MCF 10A (cell line): ENCODE measurements around the gene SDC1. TPM values are rescaled to one million over a fixed set of nuclear protein-coding genes. Genes with fewer than 3 reads are reported as not detected.
"Not testable (repeated sequence)": the region's sequence is repeated elsewhere in the genome, so short reads cannot be mapped to it uniquely, and the experiment has no call there.

ENCODE experiments used
- BruUV-seq: library from RNA; stranded (reverse); fragments of 400-500 nt; replicated peaks from 2 replicates; lab custom pipeline; 2021; lab: Mats Ljungman, UMichigan
- CTCF ChIA-PET: fragments of 300-600 bp; sonication (Branson Sonifier 250); formaldehyde crosslinking; extraction: SDS; loops from one replicate; lab custom pipeline; 2021; ENCODE audit warnings: antibody characterized with exemption, inconsistent platforms; lab: Yijun Ruan, JAX
- POLR2A ChIA-PET: fragments of 300-600, 350-650 bp; sonication (Branson Sonifier 250); formaldehyde crosslinking; extraction: SDS; loops from one replicate; lab custom pipeline; 2020; ENCODE audit warnings: antibody characterized with exemption, inconsistent platforms; lab: Yijun Ruan, JAX
- DNase-seq: peaks from one replicate; pipeline ENCODE4 v3.0.0-alpha.2; 2018; ENCODE audit not compliant: unreplicated experiment
- H3K27ac Mint-ChIP-seq: one replicate; pipeline ENCODE4 v1.8.0; 2022; ENCODE audit warnings: mild to moderate bottlenecking, low read depth, mixed read lengths; ENCODE audit not compliant: unreplicated experiment
- H3K27me3 Mint-ChIP-seq: one replicate; pipeline ENCODE4 v1.8.0; 2022; ENCODE audit warnings: mixed read lengths; ENCODE audit not compliant: insufficient read depth, unreplicated experiment
- H3K36me3 Mint-ChIP-seq: one replicate; pipeline ENCODE4 v1.8.0; 2022; ENCODE audit warnings: mild to moderate bottlenecking, moderate library complexity, mixed read lengths; ENCODE audit not compliant: insufficient read depth, unreplicated experiment
- H3K4me1 Mint-ChIP-seq: one replicate; pipeline ENCODE4 v1.8.0; 2022; ENCODE audit warnings: mixed read lengths; ENCODE audit not compliant: insufficient read depth, unreplicated experiment
- H3K4me3 Mint-ChIP-seq: one replicate; pipeline ENCODE4 v1.8.0; 2022; ENCODE audit warnings: mild to moderate bottlenecking, moderate library complexity, mixed read lengths; ENCODE audit not compliant: unreplicated experiment
- H3K9me3 Mint-ChIP-seq: one replicate; pipeline ENCODE4 v1.8.0; 2022; ENCODE audit warnings: mixed read lengths; ENCODE audit not compliant: unreplicated experiment
- intact Hi-C: fragments of 100-400 bp; cut with micrococcal nuclease; formaldehyde crosslinking; loops from 2 replicates; pipeline ENCODE4 v1.14.1; 2022
- total RNA-seq: library from RNA; stranded (reverse); gene quantifications from 2 replicates; pipeline ENCODE4 v1.2.3, GENCODE V29; 2022
- TF ChIP-seq, protein P1 (sequence below): fragments of 200-600 bp; IDR thresholded peaks from one replicate; pipeline ENCODE4 v1.8.0; 2022; ENCODE audit warnings: antibody characterized with exemption, mild to moderate bottlenecking; ENCODE audit not compliant: unreplicated experiment

Gene SDC1
- total RNA-seq, 1 experiment from 2014 or later, result 232 TPM

DNA sequence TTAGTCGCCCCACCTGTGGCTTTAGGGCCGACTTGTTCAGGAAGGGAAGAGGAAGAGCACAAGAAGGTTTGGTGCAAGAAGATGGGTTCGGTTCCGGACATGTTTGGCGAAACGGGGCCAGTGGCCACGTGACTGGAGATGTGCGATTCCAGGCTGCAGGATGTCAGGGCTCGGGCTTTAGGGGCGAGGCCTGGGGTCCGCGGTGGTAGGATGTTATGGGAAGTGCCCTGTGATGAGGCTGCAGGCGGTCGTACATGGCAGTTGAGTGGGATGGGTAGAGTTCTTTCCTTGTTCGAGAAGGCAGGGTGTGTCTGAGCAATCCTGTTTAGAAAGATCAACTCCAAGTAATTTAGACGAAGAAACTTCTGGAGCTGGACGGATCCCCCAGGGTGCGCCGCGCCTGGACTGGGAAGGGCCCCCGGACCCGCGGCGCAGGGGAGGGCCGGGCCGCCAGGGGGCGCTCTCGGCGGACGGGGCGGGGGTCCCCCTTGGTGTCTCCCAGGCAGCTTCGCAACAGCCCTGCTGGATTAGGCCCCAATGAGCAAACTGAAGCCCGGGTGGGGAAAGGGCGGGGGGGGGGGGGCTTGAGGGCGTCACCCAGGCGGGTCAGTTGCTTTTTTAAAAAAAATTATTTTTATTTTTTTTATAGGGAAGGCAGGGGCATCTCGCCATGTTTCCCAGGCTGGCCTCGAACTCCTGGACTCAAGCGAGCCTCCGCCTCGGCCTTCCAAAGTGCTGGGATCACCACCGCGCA lies 17.2 kb upstream of the SDC1 start:
- no peak for DNase-seq
- Mint-ChIP-seq H3K4me3 (no peak overlapping the region), H3K9me3 (no peaks in the 10 kb centered on the region), H3K27ac (no peak overlapping the region), H3K36me3 (peaks cover 48% of the 10 kb centered on the region), H3K27me3 (no peaks in the 10 kb centered on the region), H3K4me1 (peaks cover 11% of the 10 kb centered on the region)
- POLR2A ChIA-PET, result interaction anchor here (0.6 to 1.3 kb wide), 4 partner anchors 10 to 49 kb away, joined by 3 read pairs; partner anchors contain the start of gene SDC1
- BruUV-seq, result no TSS peak
- CTCF ChIA-PET, result interaction anchor here (0.6 to 2.1 kb wide), 4 partner anchors 16 to 48 kb away, joined by 3 to 7 read pairs (median 4); no protein-coding TSS in a partner anchor
- TF ChIP-seq, protein P1, sequence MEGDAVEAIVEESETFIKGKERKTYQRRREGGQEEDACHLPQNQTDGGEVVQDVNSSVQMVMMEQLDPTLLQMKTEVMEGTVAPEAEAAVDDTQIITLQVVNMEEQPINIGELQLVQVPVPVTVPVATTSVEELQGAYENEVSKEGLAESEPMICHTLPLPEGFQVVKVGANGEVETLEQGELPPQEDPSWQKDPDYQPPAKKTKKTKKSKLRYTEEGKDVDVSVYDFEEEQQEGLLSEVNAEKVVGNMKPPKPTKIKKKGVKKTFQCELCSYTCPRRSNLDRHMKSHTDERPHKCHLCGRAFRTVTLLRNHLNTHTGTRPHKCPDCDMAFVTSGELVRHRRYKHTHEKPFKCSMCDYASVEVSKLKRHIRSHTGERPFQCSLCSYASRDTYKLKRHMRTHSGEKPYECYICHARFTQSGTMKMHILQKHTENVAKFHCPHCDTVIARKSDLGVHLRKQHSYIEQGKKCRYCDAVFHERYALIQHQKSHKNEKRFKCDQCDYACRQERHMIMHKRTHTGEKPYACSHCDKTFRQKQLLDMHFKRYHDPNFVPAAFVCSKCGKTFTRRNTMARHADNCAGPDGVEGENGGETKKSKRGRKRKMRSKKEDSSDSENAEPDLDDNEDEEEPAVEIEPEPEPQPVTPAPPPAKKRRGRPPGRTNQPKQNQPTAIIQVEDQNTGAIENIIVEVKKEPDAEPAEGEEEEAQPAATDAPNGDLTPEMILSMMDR, result peak; percentile 66
- intact Hi-C loops, result no loop called here

DNA sequence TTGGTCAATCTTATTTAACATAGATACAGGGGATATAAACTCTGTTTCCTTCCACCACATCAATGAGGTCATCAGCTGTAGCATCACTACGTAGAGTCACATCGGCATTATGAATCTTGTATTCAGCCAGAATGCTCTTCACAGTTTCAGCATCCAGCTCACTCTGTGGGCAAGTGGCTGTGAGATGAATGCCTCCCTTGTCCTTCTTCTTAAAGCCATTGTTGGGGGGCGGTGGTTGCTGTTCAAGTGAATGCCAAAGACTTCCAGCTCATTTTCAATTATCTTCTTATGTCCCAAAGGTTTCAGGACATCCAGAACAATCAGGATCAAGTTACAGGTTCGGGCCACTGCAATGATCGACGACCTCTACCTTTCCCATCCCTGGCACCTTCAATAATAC lies 15.4 kb upstream of the SDC1 start:
- H3K9me3 Mint-ChIP-seq, DNase-seq, H3K27ac Mint-ChIP-seq, intact Hi-C loops, H3K27me3 Mint-ChIP-seq, BruUV-seq, H3K4me3 Mint-ChIP-seq: not testable (repeated sequence)
- Mint-ChIP-seq H3K4me1 (peaks cover 28% of the 10 kb centered on the region), H3K36me3 (peaks cover 29% of the 10 kb centered on the region)
- CTCF ChIA-PET, result interaction anchor here (0.6 to 1.2 kb wide), 5 partner anchors 8 to 107 kb away, joined by 3 to 5 read pairs (median 3); partner anchors contain the start of gene SDC1
- POLR2A ChIA-PET, result interaction anchor here (0.8 to 1.3 kb wide), 2 partner anchors 15 to 40 kb away, joined by 3 read pairs; partner anchors contain the start of gene SDC1

DNA sequence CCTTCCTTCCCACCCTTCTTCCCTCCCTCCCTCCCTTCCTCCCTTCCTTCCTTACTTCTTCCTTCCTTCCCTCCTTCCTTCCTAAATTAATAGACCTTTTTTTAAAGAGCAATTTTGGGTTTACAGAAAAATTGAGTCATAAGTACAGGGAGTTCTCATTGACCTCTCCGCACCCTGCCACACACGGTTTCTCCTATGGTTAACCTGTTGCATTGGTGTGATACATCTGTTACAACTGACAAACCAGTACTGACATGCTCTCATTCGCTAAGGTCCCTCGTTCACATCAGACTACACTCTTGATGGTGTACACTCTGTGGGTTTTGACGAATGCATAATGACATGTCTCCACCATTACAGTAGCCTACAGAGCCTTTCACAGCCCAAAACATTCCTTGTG lies 11.6 kb upstream of the SDC1 start:
- Mint-ChIP-seq H3K27ac (peak overlapping the region; percentile 81), H3K27me3 (no peaks in the 10 kb centered on the region), H3K4me3 (peak overlapping the region; percentile 17), H3K36me3 (peaks cover 10% of the 10 kb centered on the region), H3K9me3 (no peaks in the 10 kb centered on the region), H3K4me1 (peaks cover 41% of the 10 kb centered on the region)
- peak; percentile 64 for DNase-seq
- intact Hi-C loops, result loop anchor here (2.0 kb wide), 1 partner anchor 54 kb away; no protein-coding TSS in a partner anchor
- TF ChIP-seq, protein P1, result no peak
- BruUV-seq, result no TSS peak
- CTCF ChIA-PET, result interaction anchor here (0.7 to 4.2 kb wide), 3 partner anchors 11 to 150 kb away, joined by 5 to 14 read pairs (median 7); partner anchors contain the start of gene SDC1
- POLR2A ChIA-PET, result interaction anchor here (0.6 to 2.9 kb wide), 14 partner anchors 8 to 199 kb away, joined by 3 to 19 read pairs (median 5); partner anchors contain the start of genes LAPTM4A and SDC1

DNA sequence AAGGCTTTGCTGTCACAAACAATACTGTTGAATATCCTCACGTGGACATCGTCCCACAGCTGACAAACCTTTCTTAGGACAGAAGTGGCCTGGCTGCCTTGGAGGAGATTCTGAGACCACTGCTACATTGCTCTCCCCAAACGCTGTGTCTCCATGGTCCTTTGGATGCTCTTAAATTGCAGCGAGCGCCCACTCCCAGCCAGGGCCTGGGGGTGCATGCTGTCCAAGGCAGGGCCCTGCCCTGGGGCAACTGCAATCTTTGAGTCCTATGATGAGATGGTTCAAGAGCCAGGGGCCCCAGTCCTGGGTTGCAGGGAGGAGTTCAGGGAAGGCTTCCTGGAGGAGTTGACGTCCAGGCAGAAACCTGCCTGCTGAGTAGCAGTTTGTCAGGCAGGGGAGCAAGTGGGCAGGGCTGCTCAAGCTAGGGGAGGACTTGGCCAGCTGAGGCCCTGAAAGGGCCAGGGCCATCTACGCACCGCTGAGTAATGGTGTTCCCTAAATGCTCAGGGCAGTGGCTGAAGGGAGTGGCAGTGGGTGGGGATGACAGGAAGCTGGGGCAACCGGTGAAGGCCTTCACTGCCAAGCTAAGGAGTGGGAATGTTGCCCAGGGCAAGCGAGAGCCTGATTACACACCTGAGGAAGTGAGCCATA lies 10.8 kb upstream of the SDC1 start:
- no TSS peak for BruUV-seq
- H3K27ac Mint-ChIP-seq, result peak overlapping the region; percentile 81
- peak; percentile 98 for DNase-seq
- H3K9me3 Mint-ChIP-seq, result no peaks in the 10 kb centered on the region
- intact Hi-C loops, result loop anchor here (2.0 kb wide), 1 partner anchor 55 kb away; no protein-coding TSS in a partner anchor
- ChIA-PET CTCF (interaction anchor here (0.6 to 4.2 kb wide), 10 partner anchors 10 to 786 kb away, joined by 3 to 14 read pairs (median 4); partner anchors contain the start of gene SDC1), POLR2A (interaction anchor here (0.6 to 2.9 kb wide), 15 partner anchors 9 to 200 kb away, joined by 3 to 19 read pairs (median 5); partner anchors contain the start of genes LAPTM4A and SDC1)
- H3K4me3 Mint-ChIP-seq, result peak overlapping the region; percentile 17
- H3K4me1 Mint-ChIP-seq, result peaks cover 48% of the 10 kb centered on the region
- peaks cover 5% of the 10 kb centered on the region for H3K36me3 Mint-ChIP-seq
- TF ChIP-seq, protein P1, result no peak
- H3K27me3 Mint-ChIP-seq, result no peaks in the 10 kb centered on the region

DNA sequence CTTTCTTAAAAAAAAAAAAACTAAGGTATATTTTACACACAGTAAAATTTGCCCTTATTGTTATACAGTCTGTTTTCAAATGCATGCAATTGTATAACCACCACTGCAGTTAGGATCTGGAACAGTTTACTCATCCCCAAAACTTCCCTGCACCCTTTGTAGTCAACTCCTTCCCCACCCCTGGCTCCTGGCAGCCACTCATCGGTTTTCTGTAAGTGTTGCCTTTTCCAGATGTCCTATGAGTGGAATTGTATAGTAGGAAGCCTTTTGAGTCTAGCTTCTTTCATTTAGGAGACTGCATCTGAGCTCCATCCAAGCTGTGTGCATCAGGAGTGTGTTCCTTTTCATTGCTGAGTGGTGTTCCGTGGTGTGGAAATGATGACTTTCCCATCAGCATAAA lies 9.7 kb upstream of the SDC1 start:
- H3K4me1 Mint-ChIP-seq, result peaks cover 53% of the 10 kb centered on the region
- H3K9me3 Mint-ChIP-seq, H3K36me3 Mint-ChIP-seq, BruUV-seq, intact Hi-C loops, H3K4me3 Mint-ChIP-seq, DNase-seq, H3K27me3 Mint-ChIP-seq: not testable (repeated sequence)
- ChIA-PET CTCF (interaction anchor here (0.7 to 6.9 kb wide), 7 partner anchors 9 to 97 kb away, joined by 3 to 46 read pairs (median 5); partner anchors contain the start of gene SDC1), POLR2A (interaction anchor here (1.8 to 2.8 kb wide), 4 partner anchors 8 to 21 kb away, joined by 9 to 19 read pairs (median 14); partner anchors contain the start of gene SDC1)
- peak overlapping the region; percentile 59 for H3K27ac Mint-ChIP-seq
